ENCODE results near the gene RPUSD2.
"Not testable (repeated sequence)": the region's sequence is repeated elsewhere in the genome, so short reads cannot be mapped to it uniquely, and the experiment has no call there.

Gene RPUSD2

GRCh38 chr15:40565333-40566238, 3.5 kb upstream of the RPUSD2 start:
- DNase-seq = no peak

DNA sequence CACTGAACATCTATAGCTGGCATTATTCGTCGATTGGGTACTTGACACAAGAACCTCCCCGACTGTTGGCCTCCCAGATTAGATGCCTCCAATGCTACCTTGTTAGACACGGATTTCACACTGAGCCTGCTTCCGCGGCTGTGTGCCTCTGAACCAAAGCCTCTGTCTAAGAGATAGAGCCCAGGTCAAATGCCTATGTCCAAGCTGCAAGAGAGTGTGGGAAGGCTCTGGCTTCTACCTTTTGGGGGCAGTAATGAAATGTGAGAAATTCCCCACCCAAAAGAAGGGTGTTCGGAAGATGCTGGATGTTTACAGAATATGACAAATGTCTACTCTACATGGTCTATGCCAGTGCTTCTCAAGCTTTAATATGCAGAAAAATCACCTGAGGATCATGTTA, 2.0 kb upstream of the RPUSD2 start:
- no peak for DNase-seq

DNA sequence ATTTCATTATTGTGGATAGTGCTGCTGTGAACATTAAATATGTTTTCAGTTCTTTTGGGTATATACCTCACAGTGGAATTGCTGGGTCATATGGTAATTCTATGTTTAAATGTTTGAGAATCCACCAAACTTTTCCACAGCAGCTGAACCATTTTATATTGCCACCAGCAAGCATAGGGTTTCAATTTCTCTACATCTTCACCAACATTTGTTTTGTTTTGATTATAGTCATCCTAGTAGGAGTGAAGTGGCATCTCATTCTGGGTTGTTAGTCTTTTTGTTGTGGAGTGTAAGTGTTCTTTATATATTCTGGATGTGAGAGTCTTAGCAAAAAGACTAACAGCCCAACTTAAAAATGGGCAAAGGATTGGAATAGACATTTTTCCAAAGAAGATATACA, 6.0 kb downstream of the RPUSD2 start:
- DNase-seq = no peak

DNA sequence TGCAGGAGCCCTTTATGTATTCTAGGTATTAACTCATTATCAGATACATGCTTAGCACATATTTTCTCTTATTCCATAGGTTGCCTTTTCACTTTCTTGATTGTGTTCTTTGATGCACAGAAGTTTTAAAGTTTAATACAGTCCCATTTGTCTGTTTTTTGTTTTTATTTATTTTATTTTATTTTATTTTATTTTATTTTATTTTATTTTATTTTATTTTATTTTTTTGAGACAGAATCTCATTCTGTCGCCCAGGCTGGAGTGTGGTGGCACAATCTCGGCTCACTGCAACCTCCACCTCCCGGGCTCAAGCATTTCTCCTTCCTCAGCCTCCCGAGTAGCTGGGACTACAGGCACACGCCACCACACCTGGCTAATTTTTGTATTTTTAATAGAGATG, 7.8 kb downstream of the RPUSD2 start:
- DNase-seq = not testable (repeated sequence)

- no peak for DNase-seq
Observed at GRCh38 chr15:40578892-40579291, 9.8 kb downstream of the RPUSD2 start.

GRCh38 chr15:40581796-40582195, 12.7 kb downstream of the RPUSD2 start:
- not testable (repeated sequence) for DNase-seq

DNA sequence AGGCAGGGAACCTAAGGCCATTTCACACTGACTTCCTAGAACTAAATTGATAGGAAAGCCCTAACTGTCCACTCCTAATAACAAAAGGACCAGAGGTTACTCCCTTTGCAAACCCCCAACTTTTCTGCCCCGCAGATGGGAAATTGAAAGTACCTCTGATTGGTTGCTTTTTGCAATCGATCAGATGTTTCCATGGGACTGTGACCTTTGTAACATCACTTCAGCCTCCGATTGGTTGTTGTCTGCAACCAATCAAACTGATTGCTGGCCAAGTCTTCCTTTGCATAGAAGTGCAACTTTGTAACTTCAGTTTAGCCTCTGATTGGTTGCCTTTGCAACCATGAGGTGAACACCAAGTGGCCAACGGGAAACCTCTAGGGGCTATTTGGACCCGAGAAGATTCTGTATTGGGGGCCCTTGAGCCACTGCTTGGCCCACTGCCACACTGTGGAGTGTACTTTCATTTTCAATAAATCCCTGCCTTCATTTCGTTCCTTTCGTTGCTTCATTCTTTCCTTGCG, 13.7 kb downstream of the RPUSD2 start:
- DNase-seq = peak; percentile 40

- DNase-seq = no peak
Observed at GRCh38 chr15:40584191-40584590, 15.1 kb downstream of the RPUSD2 start.

DNA sequence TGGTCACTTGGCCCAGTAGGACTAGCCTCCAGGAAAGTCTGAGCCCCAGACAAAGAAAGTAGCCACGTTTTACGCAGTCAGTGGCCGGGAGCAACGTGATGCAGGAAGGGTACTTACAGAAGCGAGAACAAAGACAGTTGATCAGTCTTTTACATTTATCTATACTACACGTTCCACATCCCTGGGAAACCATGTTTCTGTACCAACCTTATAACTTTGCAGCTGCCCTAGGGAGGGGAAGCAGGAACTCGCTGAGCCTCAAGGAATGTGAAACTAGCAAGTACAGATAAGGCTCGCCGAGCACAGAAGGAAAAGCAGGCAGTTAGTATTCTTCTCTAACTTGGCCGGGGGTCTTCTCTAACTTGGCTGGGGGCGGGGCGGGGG, 21.6 kb downstream of the RPUSD2 start:
- DNase-seq = no peak

DNA sequence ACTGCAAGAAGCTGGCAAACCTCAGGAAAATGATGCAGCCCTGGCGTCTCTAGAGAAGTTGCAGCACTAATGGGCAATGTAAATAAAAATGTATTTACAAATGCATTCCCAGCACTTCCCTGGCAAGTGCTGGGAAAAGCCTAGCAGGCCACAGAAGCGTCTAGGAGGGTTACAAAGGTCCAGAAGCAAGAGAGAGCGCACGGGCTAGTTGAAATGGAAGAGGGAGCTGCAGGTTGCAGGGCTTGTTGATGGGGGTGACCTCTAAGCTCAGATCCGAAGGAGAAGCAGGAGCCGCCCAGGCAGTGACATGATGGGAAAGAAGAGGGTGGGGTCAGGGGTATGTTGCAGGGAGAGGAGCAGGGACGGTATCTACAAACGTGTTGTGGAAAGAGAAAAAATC, 22.3 kb downstream of the RPUSD2 start:
- DNase-seq = no peak

DNA sequence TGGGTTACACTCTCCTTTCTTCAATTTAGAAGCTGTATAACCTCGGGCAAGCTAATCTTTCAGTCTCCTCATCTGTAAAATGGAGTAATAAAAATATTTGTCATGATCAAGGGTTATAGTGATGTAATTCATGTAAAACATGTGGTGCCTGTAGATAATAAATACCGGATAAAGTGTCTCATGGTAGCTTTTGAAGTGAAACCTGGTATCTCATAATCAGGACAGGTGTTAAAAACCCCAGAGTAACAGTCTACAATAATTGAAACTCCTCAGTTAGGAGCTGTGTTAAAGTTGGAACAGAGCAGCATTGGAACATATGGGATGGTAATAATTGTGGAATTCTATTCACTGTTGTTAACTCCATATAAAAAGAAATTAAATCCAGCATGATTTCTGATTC, 24.1 kb downstream of the RPUSD2 start:
- DNase-seq = peak; percentile 50

DNA sequence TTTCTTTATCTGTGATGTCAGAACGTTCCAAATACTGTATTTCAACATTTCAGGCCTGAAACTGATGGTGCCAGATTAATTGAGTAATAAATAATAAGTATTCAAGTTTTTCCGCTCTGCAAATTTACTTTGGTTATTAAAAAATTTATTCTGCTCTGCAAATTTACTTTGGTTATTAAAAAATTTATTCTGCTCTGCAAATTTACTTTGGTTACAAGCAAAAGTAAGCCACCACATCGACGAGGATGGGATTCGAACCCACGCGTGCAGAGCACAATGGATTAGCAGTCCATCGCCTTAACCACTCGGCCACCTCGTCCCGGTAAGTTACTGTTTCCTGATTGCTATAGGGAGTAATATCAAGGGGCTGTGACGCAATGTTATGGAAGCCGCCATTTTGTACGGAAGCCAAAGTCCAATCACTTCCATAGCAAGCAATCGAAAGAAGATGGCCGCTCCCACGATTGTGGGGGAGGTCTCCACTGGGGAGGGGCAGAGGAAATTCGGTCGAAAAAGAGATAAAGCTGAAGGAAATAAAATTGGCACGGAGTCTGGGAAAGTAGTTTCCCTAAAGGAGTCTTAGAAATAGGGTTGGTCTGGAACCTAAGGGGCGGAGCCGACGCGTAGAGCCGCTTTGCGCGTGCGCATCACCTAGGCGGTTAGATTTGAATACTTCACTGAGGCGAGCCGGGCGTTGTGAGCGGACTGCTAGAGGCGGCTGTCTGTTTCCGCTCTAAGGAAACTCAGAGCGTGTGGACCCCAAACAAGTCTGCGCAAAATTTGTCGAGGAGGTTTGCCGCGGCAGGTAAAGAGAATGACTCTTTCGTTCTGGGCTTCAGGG, 24.7 kb downstream of the RPUSD2 start, which contains the start of gene KNL1:
KNL1 (plus strand) TSS at position 662 of the 841 bp plus-strand sequence. CDS start 8,683 bp downstream, outside the sequence.
- peak; percentile 94 for DNase-seq

DNA sequence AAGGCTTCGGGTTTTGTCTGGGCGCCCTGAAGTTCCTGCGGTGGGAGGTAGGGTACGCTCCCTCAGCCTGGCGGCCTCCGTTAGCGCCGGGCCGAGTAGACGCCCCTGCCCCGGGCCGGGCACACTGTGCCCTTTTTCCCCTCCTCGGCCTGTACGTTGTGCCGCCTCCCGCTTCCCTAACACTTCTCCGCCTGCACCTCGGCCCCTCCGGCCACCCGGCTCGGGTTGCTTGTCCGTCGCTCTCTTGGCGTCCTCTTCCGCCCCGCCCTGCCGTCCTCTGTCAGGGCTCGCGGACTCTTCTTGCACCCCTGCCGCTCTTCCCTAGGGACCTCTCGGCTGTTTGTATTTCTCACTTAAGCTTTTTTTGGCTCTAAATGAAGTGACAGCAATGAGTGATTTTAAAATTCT, 25.3 kb downstream of the RPUSD2 start:
- no peak for DNase-seq

GRCh38 chr15:40595219-40595618, 26.1 kb downstream of the RPUSD2 start:
- DNase-seq = no peak

DNA sequence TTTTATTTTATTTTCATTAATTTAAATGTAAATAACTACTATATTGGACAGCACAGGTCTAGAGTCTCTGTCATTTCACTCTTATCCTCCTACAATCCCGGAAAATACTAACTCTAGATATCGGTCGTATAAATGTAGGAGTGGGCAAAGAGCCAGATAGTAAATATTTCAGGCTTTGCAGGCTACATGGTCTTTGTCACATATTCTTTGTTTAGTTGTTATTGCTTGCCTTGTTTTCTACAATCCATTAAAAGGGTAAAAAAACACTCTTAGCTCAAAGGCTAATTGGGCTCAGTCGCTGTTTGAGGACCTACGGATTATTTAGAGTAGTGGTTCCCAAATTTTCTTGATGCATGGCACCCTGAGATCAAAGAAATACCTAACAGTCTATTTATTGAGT, 26.7 kb downstream of the RPUSD2 start:
- DNase-seq = no peak

DNA sequence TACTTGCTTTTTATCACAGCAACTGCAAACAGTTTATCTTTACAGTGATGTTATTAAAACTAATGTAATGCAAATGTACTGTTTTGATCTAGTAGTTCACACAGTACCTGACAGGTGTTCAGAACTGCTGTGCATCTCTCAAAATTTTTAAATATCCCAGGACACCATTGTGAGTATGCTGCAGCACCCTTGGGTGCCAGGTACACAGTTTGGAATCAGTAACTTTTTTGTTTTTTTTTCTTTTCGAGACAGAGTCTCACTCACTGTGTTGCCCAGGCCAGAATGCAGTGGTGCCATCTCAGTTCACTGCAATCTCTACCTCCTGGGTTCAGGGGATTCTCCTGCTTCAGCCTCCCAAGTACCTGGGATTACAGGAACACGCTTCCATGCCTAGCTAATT, 27.9 kb downstream of the RPUSD2 start:
- DNase-seq = no peak

DNA sequence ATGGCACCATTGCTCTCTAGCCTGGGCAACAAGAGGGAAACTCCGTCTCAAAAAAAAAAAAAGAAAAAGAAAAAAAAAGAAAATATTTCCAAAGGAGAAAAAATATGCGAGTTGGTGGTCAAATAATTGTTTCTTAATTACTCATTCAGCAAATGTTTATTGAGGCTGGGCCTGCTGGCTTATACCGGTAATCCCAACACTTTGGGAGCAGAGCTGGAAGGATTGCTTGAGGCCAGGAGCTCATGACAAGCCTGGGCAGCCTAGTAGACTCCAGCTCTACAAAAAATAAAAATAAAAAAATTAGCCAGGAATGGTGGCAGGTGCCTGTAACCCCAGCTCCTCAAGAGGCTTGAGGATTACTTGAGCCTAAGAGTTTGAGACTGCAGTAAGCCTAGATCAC, 29.0 kb downstream of the RPUSD2 start:
- DNase-seq = no peak

DNA sequence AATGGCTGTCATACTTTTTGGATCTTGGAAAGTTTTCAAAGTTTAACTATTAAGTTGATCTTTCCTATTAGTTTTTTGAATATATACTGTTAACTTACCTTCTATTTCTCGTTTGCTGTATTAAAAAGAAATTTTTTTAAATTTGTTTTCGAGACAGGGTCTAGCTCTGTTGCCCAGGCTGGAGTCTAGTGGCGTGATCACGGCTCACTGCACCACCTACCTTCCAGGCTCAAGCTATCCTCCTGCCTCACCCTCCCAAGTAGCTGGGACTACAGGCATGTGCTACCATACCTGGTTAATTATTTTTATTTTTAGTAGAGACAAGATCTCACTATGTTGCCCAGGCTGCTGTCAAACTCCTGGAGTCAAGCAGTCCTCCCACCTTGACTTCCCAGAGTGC, 29.6 kb downstream of the RPUSD2 start:
- DNase-seq = no peak

- no peak for DNase-seq
Observed at GRCh38 chr15:40600956-40601355, 31.9 kb downstream of the RPUSD2 start.

DNA sequence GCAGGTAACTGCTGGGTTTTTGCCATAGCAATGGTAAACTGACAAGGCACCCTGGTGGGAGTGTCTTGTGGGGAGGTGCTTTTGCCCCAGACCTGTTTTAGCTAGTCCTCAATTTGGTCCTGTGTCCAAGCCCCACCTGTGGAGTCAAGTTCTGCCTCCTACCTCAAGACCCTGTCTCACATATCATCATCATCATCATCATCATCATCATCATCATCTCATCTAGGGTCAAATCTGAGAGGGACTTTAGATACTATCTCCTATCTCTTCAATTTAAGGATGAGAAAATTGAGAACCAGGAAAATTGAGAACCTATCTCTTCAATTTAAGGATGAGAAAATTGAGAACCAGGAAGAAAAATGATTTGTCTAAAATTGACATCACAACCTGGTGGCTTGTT, 34.8 kb downstream of the RPUSD2 start:
- DNase-seq = no peak

GRCh38 chr15:40613080-40613479, 44.0 kb downstream of the RPUSD2 start:
- DNase-seq = no peak

DNA sequence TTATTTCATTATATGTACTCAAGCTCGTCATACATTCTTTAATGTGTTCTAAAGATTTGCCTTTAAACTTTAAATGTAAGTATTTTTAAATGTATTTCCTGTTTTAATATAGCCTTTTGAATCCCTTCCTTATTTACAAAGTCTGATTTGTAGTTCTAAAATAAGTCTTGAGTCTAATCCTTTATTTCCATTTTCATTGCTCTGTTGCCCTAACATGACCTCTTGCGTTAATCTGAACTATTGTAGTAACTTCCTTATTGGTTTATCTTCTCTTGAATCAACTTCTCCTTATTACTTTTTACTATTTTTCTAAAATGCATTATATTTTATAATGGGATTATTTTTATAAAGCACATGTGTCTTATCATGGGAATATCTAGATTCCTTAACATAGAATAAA, 48.9 kb downstream of the RPUSD2 start:
- DNase-seq = no peak

GRCh38 chr15:40618906-40619305, 49.8 kb downstream of the RPUSD2 start:
- DNase-seq = no peak

GRCh38 chr15:40623361-40623760, 54.3 kb downstream of the RPUSD2 start:
- no peak for DNase-seq

Data from CD4-positive, alpha-beta T cell treated with Interleukin-12 subunit alpha and Interleukin-12 subunit beta, for 1 hour (primary cell).